SW480 (cell line): Measurements from ENCODE around the gene SLC7A11.
"Not testable (repeated sequence)": the region's sequence is repeated elsewhere in the genome, so short reads cannot be mapped to it uniquely, and the experiment has no call there.

Source experiments
- DNase-seq: peaks from one replicate; pipeline ENCODE4 v3.0.0-alpha.2; 2016; ENCODE audit warnings: low spot score

The SLC7A11 gene

GRCh38 chr4:138242834-138243156 is 646 bp upstream of the SLC7A11 start:
- DNase-seq, result peak; percentile 1

- peak; percentile 25 for DNase-seq
Measured at GRCh38 chr4:138241281-138242075, 671 bp downstream of the SLC7A11 start.

DNA sequence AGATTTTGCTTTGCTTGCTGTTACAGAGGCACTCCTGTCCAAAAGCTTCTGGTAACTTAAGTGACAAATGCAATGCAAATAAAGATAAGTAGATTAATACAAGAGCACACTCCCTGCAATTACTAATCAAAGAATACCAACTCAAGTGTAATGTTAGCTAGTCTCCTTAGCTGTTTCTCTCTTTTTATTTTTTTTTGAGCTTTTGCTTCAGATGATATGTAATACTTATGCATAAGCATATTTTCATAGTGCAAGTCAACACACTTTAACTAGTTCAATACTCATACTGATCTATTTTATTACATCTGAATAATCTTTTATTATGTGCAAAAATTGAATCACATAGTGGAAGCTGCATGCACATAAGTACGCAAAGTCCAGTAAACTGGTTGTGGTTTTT is 2.7 kb downstream of the SLC7A11 start:
- no peak for DNase-seq

GRCh38 chr4:138238521-138239292 is 3.4 kb downstream of the SLC7A11 start:
- no peak for DNase-seq

- not testable (repeated sequence) for DNase-seq
Measured at GRCh38 chr4:138237132-138237531, 5.0 kb downstream of the SLC7A11 start.

- no peak for DNase-seq
Measured at GRCh38 chr4:138236037-138236436, 6.1 kb downstream of the SLC7A11 start.

GRCh38 chr4:138235419-138235952 is 6.7 kb downstream of the SLC7A11 start:
- DNase-seq, result no peak

- no peak for DNase-seq
Measured at GRCh38 chr4:138234248-138234647, 7.9 kb downstream of the SLC7A11 start.

DNA sequence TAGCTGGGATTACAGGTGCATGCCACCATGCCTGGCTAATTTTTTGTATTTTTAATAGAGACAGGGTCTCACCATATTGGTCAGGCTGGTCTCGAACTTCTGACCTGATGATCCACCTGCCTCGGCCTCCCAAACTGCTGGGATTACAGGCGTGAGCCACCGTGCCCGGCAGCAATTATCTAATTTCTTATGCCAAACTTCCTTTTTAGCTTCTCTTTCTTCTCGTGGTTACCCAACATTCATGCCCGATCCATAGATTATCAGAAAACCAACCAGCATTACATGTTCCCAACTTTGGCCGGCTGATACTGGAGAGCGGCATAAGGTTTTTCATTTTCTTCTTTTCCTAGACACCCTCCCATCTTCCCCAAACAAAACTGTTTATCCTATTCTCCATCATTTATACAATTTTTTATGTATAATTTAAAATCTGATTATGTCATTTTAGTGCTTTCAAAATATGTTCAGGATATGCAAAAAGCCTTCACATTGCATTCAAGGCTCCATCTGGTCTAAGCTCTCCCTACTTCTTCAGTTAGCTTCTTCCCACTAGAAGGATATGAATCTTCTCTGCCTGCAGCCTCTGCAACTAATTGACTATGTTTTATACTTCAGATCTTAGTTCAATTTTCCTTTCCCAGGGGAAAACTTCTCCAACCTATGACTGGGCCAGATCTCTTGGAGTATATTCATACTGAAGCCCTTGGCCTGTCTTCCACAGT is 8.7 kb downstream of the SLC7A11 start:
- DNase-seq, result no peak

DNA sequence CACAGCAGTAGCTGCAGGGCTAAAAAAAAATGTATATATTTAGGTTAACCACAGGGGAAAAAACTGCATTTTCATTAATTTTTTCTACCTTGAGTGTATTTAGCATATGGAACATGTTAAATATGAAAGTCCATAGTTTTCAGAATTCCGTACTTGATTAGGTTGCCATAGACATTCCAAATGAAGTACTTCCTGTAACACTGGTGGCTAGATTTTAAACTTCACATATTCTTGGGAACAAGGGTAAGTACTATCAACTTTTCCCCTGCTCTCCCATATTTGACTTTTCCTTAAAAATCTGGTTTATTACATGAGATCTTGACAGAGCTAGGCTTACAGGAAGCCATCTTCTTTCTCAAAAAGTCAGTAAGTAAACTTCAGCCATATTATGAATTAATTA is 9.8 kb downstream of the SLC7A11 start:
- no peak for DNase-seq

DNA sequence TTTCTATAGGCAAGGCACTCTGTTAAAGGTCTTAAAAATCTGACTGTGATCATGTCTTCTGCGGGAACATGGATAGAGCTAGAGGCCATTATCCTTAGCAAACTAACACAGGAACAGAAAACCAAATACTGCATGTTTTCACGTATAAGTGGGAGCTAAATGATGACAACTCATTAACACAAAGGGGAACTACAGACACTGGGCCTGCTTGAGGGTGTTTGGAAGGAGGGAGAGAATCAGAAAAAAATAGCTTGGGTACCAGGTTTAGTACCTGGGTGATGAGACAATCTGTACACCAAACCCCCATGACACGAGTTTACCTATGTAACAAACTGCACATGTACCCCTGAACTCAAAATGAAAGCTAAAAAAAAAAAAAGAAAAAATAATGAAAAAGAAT is 12.1 kb downstream of the SLC7A11 start:
- no peak for DNase-seq

DNA sequence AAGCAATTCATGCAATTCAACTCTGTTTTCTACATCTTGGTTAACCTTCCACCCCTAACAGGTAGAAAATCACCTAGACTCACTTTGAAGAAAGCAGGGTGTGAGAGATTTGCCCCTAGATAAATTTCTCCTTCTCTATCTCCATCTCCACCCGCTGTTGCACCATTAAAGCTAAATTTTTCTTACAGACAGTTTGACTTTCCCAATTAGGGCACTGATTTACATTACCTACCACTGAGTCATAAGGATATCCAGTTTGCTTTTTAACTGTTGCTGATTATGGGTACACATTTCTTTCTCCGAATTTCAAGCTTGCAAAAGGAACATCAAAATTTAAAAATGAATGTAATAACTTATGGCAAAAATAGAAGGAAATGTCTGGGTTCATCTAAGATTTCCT is 13.0 kb downstream of the SLC7A11 start:
- DNase-seq, result no peak

DNA sequence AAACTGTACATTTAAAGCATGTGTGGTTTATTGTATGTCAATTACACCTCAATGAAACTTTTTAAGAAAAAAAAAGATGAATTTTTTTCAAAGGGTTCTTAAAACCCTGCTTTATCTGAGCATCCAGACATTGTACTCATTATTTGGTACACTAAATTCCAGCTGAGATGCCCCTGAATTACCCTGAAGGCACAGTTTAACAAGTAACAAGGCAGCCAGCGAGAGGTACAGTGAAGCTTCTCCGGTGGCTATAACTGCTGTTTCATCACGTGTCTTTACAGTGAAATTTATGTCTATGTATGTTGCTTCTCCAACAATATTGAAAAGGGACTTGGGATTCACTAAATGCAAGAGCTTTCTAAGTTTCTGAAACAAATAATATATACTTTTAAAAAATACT is 15.8 kb downstream of the SLC7A11 start:
- DNase-seq, result no peak

DNA sequence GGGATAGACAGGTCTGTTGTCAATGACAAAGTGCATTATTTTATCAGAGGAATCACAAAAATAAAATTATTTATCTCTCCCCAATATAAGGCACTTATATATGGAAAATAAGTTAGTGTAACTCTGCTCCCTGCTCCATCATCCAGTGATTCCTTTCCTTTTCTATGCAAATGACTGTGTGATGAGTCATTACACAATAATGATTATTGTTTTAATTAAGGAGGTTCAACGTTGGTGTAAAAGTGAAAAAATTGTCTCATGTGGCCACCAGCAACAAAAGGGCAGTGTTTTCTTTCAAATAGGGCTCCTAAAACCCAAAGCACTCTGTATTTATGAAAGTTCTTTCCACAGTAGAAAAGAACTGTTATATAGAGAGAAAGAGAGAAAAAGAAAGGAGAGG is 16.7 kb downstream of the SLC7A11 start:
- DNase-seq, result no peak

DNA sequence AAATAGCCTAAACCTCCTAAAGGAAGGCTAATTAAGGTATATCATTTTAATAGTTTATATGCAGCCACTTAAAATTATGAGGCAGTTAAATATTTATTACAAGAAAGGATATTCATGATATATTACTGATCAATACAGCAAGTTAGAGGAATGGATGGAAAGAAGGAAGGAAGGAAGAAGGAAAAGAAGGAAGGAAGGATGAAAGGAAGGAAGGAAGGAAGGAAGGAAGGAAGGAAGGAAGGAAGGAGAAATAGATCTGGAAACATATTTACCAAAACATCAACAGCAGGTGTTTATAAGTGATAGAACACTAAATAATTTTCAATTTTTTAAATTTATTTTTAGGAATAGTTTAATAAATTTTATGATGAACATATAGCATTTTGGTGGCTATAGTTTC is 17.5 kb downstream of the SLC7A11 start:
- no peak for DNase-seq

DNA sequence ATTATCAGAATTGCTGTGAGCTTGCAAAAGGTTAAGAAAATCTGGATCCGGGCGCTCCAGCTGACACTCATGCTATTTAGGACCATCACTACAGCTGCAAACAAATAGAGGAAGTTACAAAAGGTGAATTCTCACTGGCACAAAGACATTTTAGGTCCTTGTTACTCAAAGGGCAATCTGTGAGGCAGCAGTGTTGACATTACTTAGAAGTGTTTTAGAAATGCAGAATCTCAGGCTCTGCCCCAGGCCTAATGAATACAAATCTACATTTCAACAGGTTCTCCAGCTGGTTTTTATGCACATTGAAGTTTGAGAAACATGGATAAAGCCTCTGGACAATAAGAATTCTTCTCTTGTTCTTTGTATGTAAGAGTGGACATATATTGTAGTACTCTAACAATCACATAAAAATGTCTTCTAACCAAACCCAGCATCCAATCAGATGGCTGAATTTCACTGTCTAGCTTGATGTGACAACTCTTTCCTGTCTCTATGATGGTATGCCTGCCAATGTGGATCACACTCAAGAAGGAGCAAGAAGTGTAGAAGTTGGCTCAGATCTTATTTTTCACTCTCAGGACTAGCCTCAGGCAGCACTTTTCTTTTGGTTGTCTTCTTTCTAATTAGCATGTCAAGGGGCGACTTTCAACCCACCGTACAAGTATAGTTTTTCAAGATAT is 18.8 kb downstream of the SLC7A11 start:
- no peak for DNase-seq

DNA sequence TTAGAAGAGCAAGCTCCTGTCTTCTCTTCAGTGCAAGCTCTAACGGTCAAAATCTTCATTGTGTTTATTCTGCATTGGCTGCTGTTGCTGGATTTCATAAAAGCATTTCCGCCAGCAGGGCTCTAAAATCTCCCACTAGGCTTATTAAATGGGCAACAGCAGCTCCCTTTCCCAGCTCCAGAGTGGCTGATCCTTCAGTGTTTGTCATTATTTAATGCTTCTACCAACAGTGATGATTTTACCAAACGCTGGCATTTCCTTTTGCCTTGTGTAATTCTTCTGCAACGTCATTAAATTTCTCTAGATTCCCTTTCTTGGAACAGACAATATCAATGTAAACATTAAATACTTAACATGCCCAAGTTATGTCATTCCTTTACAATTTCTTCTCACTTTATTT is 20.1 kb downstream of the SLC7A11 start:
- DNase-seq, result no peak

GRCh38 chr4:138218976-138219375 is 23.2 kb downstream of the SLC7A11 start:
- DNase-seq, result no peak

- DNase-seq, result no peak
Measured at GRCh38 chr4:138217567-138217966, 24.6 kb downstream of the SLC7A11 start.

DNA sequence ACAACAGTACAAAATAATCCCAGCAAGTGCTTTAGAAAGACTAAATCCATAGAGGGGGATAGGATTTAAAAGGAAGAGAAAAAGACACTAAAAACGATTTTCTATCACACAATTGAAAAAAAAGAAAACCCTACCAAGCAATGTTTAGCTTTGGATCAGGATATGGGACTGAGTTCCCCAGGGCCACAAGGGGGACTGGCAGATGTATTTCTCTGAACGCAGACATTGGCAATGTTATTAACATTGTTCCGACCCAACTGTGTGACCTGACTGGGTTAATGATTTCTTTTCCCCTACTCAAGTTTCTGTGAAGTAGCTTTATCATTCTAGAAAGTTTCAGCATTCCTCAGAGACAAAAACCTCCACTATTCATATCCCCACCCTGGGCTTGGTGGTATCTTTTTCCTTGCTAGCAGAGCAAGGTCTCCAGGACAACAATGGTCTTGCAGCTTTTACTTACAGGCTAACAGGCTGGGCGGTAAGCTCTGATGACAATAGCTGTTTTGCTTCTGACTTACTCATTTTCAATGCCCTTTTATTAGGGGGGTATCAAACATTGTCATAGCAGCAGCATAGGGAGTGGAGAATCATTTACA is 25.8 kb downstream of the SLC7A11 start:
- no peak for DNase-seq

GRCh38 chr4:138210576-138210975 is 31.6 kb downstream of the SLC7A11 start:
- not testable (repeated sequence) for DNase-seq

DNA sequence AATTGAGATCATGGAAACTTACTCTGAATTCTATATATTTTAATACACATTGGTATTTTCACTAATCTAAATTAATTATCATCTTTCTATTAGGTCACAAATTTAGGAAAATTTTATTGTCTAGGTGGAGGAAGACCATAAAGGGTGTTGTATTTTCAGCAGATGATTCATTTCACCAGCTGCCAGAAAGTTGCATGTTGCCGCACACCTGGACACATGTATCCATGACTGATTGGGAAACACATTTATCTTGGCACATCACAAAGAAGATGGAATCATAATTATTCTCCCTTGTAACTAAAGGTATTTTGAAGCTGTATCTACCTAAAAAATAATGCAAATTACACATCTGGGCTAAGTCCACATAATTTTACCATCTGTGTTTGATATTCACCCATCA is 33.1 kb downstream of the SLC7A11 start:
- no peak for DNase-seq
